ENCODE results near the gene USP34.

Gene USP34

GRCh38 chr2:61377046-61377445, 93.8 kb downstream of the USP34 start:
- DNase-seq (ENCODE audit: low spot score) (no peak), FAIRE-seq (no peak)

- FAIRE-seq (no peak), DNase-seq (ENCODE audit: low spot score) (no peak)
These were observed 94.7 kb downstream of the USP34 start for GRCh38 chr2:61376211-61376610.

GRCh38 chr2:61371027-61371426, 99.9 kb downstream of the USP34 start:
- no peak for DNase-seq (ENCODE audit: low spot score)
- no peak for FAIRE-seq

GRCh38 chr2:61368687-61369665, 101.9 kb downstream of the USP34 start:
- FAIRE-seq = no peak

GRCh38 chr2:61367177-61367576, 103.7 kb downstream of the USP34 start:
- FAIRE-seq (no peak), DNase-seq (ENCODE audit: low spot score) (no peak)

More at GRCh38 chr2:61368687-61369665, 101.9 kb downstream of the USP34 start:
- DNase-seq (ENCODE audit: low spot score) = no peak

- no peak for DNase-seq (ENCODE audit: low spot score)
- FAIRE-seq = no peak
These were observed 107.3 kb downstream of the USP34 start for GRCh38 chr2:61363580-61363979.

GRCh38 chr2:61362873-61363272, 108.0 kb downstream of the USP34 start:
- DNase-seq (ENCODE audit: low spot score) (no peak), FAIRE-seq (no peak)

GRCh38 chr2:61361068-61361467, 109.8 kb downstream of the USP34 start:
- FAIRE-seq (no peak), DNase-seq (ENCODE audit: low spot score) (no peak)

- DNase-seq (ENCODE audit: low spot score) = no peak
- FAIRE-seq = no peak
These were observed 111.8 kb downstream of the USP34 start for GRCh38 chr2:61359058-61359457.

- FAIRE-seq (no peak), DNase-seq (ENCODE audit: low spot score) (no peak)
These were observed 113.2 kb downstream of the USP34 start for GRCh38 chr2:61357681-61358080.

GRCh38 chr2:61356958-61357350, 113.9 kb downstream of the USP34 start:
- DNase-seq (ENCODE audit: low spot score) = no peak
- no peak for FAIRE-seq

- FAIRE-seq (no peak), DNase-seq (ENCODE audit: low spot score) (no peak)
These were observed 114.5 kb downstream of the USP34 start for GRCh38 chr2:61356261-61356957.

GRCh38 chr2:61354543-61355197, 116.2 kb downstream of the USP34 start:
- FAIRE-seq (no peak), DNase-seq (ENCODE audit: low spot score) (no peak)

GRCh38 chr2:61353909-61354308, 117.0 kb downstream of the USP34 start:
- no peak for DNase-seq (ENCODE audit: low spot score)
- FAIRE-seq = no peak

- FAIRE-seq (no peak), DNase-seq (ENCODE audit: low spot score) (no peak)
These were observed 120.1 kb downstream of the USP34 start for GRCh38 chr2:61350777-61351176.

- FAIRE-seq (no peak), DNase-seq (ENCODE audit: low spot score) (no peak)
These were observed 127.7 kb downstream of the USP34 start for GRCh38 chr2:61343141-61343540.

- FAIRE-seq = no peak
These were observed 130.6 kb downstream of the USP34 start for GRCh38 chr2:61340242-61340641.

GRCh38 chr2:61338447-61338846, 132.4 kb downstream of the USP34 start:
- DNase-seq (ENCODE audit: low spot score) = no peak

More at GRCh38 chr2:61340242-61340641, 130.6 kb downstream of the USP34 start:
- no peak for DNase-seq (ENCODE audit: low spot score)

GRCh38 chr2:61335187-61335586, 135.7 kb downstream of the USP34 start:
- FAIRE-seq (no peak), DNase-seq (ENCODE audit: low spot score) (no peak)

More at GRCh38 chr2:61338447-61338846, 132.4 kb downstream of the USP34 start:
- no peak for FAIRE-seq

GRCh38 chr2:61334466-61334865, 136.4 kb downstream of the USP34 start:
- FAIRE-seq (no peak), DNase-seq (ENCODE audit: low spot score) (no peak)

GRCh38 chr2:61328707-61329251, 142.1 kb downstream of the USP34 start:
- FAIRE-seq (no peak), DNase-seq (ENCODE audit: low spot score) (no peak)

- no peak for DNase-seq (ENCODE audit: low spot score)
These were observed 143.7 kb downstream of the USP34 start for GRCh38 chr2:61327173-61327572.

More at GRCh38 chr2:61327173-61327572, 143.7 kb downstream of the USP34 start:
- FAIRE-seq = no peak

Data from urothelium cell line (cell line).